Caco-2 (cell line): ENCODE measurements around the gene SLC17A5. TPM values are rescaled to one million over a fixed set of nuclear protein-coding genes. Genes with fewer than 3 reads are reported as not detected.

Experiments
- BruUV-seq: library from RNA; stranded (reverse); fragments of 400-500 nt; replicated peaks from 2 replicates; lab custom pipeline; 2021; lab: Mats Ljungman, UMichigan
- CTCF ChIA-PET: fragments of 300-600 bp; sonication (Branson Sonifier 250); formaldehyde crosslinking; loops from one replicate; lab custom pipeline; 2022; ENCODE audit warnings: antibody characterized with exemption; lab: Charles Lee
- POLR2A ChIA-PET: fragments of 300-600 bp; sonication (Branson Sonifier 250); formaldehyde crosslinking; loops from one replicate; lab custom pipeline; 2022; ENCODE audit warnings: antibody characterized with exemption; lab: Charles Lee
- DNase-seq, 2 experiments: peaks; one replicate each; pipeline versions ENCODE4 v3.0.0 to v3.0.0-alpha.2; 2020 to 2022
- H3K27me3 ChIP-seq: replicated peaks from 2 replicates; pipeline ENCODE4 v1.6.0; 2011; ENCODE audit warnings: low read length; ENCODE audit not compliant: control insufficient read depth, insufficient read depth
- H3K36me3 ChIP-seq: 2 replicates; pipeline ENCODE4 v1.5.1; 2011; ENCODE audit warnings: low read length; ENCODE audit not compliant: control insufficient read depth, insufficient read depth
- H3K4me1 ChIP-seq: fragments of 250-450 bp; sonication (Bioruptor Pico); 2 replicates; pipeline ENCODE4 v1.5.1; 2020; ENCODE audit warnings: mild to moderate bottlenecking
- H3K4me3 ChIP-seq: 2 replicates; pipeline ENCODE4 v1.5.1; 2011; ENCODE audit warnings: low read depth, mild to moderate bottlenecking, control low read depth, low read length
- H3K9me3 ChIP-seq: fragments of 250-450 bp; sonication (Bioruptor Pico); 2 replicates; pipeline ENCODE4 v1.5.1; 2020; ENCODE audit warnings: mild to moderate bottlenecking, moderate library complexity
- H3K27ac Mint-ChIP-seq: one replicate; pipeline ENCODE4 v1.8.0; 2022; ENCODE audit warnings: mixed read lengths; ENCODE audit not compliant: unreplicated experiment
- H3K27me3 Mint-ChIP-seq: one replicate; pipeline ENCODE4 v1.8.0; 2022; ENCODE audit warnings: mixed read lengths; ENCODE audit not compliant: insufficient read depth, unreplicated experiment
- H3K36me3 Mint-ChIP-seq: one replicate; pipeline ENCODE4 v1.8.0; 2022; ENCODE audit warnings: mild to moderate bottlenecking, mixed read lengths; ENCODE audit not compliant: insufficient read depth, unreplicated experiment
- H3K4me1 Mint-ChIP-seq: one replicate; pipeline ENCODE4 v1.8.0; 2022; ENCODE audit warnings: low read depth, mixed read lengths; ENCODE audit not compliant: unreplicated experiment
- H3K4me3 Mint-ChIP-seq: one replicate; pipeline ENCODE4 v1.8.0; 2022; ENCODE audit warnings: mild to moderate bottlenecking, moderate library complexity, mixed read lengths; ENCODE audit not compliant: unreplicated experiment
- H3K9me3 Mint-ChIP-seq: one replicate; pipeline ENCODE4 v1.8.0; 2022; ENCODE audit warnings: mixed read lengths; ENCODE audit not compliant: unreplicated experiment
- CTCF ChIP-seq, 2 experiments: fragments of 200-600 bp in 1 of 2; IDR thresholded peaks; 1 replicate in 1 of 2; 2 replicates in 1 of 2; pipeline versions ENCODE4 v1.5.1 to v1.8.0; 2011 to 2022; ENCODE audit warnings: antibody characterized with exemption in 1 of 2, control low read depth in 1 of 2, inconsistent platforms in 1 of 2, low read depth in 1 of 2, low read length in 1 of 2, mild to moderate bottlenecking in 1 of 2, moderate library complexity in 1 of 2; ENCODE audit not compliant: insufficient read depth in 1 of 2, severe bottlenecking in 1 of 2, unreplicated experiment in 1 of 2
- intact Hi-C: fragments of 100-400 bp; cut with micrococcal nuclease; formaldehyde crosslinking; loops from one replicate; pipeline ENCODE4 v1.10.0; 2022; ENCODE audit not compliant: unreplicated experiment
- total RNA-seq: library from RNA; stranded (reverse); gene quantifications from 2 replicates; pipeline ENCODE4 v1.2.3, GENCODE V29; 2022

SLC17A5 gene
- total RNA-seq, 1 experiment from 2014 or later: 13.0 TPM

GRCh38 chr6:73667798-73668197, 14.0 kb upstream of the SLC17A5 start:
- no peaks in the 10 kb centered on the region for H3K27me3 Mint-ChIP-seq
- intact Hi-C loops: no loop called here
- H3K9me3 Mint-ChIP-seq: no peaks in the 10 kb centered on the region
- no TSS peak for BruUV-seq
- no peaks in the 10 kb centered on the region for H3K9me3 ChIP-seq
- H3K27ac Mint-ChIP-seq: no peak overlapping the region
- ChIA-PET POLR2A (no interaction called here), CTCF (no interaction called here)
- no peak for TF ChIP-seq CTCF (IDR thresholded peaks at IDR 0.05; ENCODE audit: insufficient read depth in 1 of 2, low read depth in 1 of 2, low read length in 1 of 2, severe bottlenecking in 1 of 2, unreplicated experiment in 1 of 2)
- H3K4me1 Mint-ChIP-seq: peaks cover 13% of the 10 kb centered on the region
- no peaks in the 10 kb centered on the region for H3K36me3 Mint-ChIP-seq
- H3K4me3 Mint-ChIP-seq: no peak overlapping the region
- no peak overlapping the region for H3K4me3 ChIP-seq
- no peaks in the 10 kb centered on the region for H3K27me3 ChIP-seq
- no peak for DNase-seq
- H3K4me1 ChIP-seq: peaks cover 6% of the 10 kb centered on the region; the same call in 1 of the 2 replicates
- H3K36me3 ChIP-seq: no peaks in the 10 kb centered on the region

DNA sequence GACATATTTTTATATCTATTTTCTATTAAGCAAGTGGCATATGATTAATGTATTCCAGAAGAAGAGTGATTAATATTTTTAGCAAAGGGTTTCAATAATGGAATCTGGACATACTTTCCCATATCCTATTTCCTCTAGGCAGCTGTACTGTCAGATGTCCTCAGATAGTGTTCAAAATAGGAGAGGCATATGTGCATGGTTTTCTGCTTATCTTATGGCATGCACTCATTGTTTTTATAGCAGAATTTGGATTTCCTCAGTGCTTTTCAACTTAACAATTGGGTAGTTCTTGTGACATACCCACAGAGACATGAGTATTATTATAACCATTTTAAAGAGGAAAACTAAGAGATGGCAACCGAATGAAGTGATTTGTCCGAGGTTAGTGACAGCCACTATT, 12.6 kb upstream of the SLC17A5 start:
- Mint-ChIP-seq H3K9me3 (no peaks in the 10 kb centered on the region), H3K36me3 (no peaks in the 10 kb centered on the region), H3K4me1 (peaks cover 13% of the 10 kb centered on the region), H3K4me3 (no peak overlapping the region), H3K27ac (no peak overlapping the region), H3K27me3 (no peaks in the 10 kb centered on the region)
- intact Hi-C loops: no loop called here
- no peak for TF ChIP-seq CTCF (IDR thresholded peaks at IDR 0.05; ENCODE audit: insufficient read depth in 1 of 2, low read depth in 1 of 2, low read length in 1 of 2, severe bottlenecking in 1 of 2, unreplicated experiment in 1 of 2)
- Histone ChIP-seq H3K4me1 (peaks cover 6% of the 10 kb centered on the region; the same call in 1 of the 2 replicates), H3K27me3 (no peaks in the 10 kb centered on the region), H3K4me3 (no peak overlapping the region), H3K9me3 (no peaks in the 10 kb centered on the region), H3K36me3 (no peaks in the 10 kb centered on the region)
- DNase-seq: no peak
- no TSS peak for BruUV-seq
- CTCF ChIA-PET: no interaction called here
- POLR2A ChIA-PET: interaction anchor here (1.5 kb wide), 1 partner anchor 12 kb away, joined by 4 read pairs; no protein-coding TSS in a partner anchor

DNA sequence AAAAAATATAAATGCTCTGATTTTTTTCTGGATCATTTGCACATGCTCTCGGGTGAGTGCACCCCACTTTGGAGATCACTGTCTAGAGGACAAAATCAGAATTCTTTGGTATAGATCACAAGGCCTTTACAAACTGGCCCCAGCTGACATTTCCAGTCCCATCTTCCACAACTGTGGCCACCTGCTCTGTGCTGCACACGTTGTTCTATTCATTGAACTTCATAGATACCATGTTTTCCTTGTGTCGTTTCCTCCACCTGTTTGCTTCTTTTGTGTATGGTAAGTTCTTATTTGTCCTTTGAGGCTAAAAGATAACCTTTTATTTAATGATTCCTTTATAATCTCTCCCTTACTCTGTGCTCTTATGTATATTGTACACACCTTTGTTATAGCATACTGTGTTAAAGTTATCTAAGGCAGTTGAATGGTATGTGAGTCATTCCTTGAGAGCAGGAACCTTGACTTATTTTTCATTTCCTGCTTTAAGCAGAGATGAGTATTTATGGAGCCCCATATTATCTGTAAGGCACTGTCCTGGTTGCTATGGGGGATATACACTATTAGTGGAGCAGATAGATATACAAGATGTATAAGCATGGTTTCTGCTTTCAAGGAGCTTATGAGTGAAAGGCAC, 12.0 kb upstream of the SLC17A5 start:
- no peak for TF ChIP-seq CTCF (IDR thresholded peaks at IDR 0.05; ENCODE audit: insufficient read depth in 1 of 2, low read depth in 1 of 2, low read length in 1 of 2, severe bottlenecking in 1 of 2, unreplicated experiment in 1 of 2)
- Mint-ChIP-seq H3K27ac (no peak overlapping the region), H3K9me3 (no peaks in the 10 kb centered on the region), H3K27me3 (no peaks in the 10 kb centered on the region), H3K4me3 (no peak overlapping the region), H3K36me3 (no peaks in the 10 kb centered on the region), H3K4me1 (peaks cover 13% of the 10 kb centered on the region)
- ChIA-PET CTCF (no interaction called here), POLR2A (interaction anchor here (1.5 kb wide), 1 partner anchor 11 kb away, joined by 4 read pairs; no protein-coding TSS in a partner anchor)
- BruUV-seq: no TSS peak
- no peak for DNase-seq
- Histone ChIP-seq H3K4me1 (peaks cover 6% of the 10 kb centered on the region; the same call in 1 of the 2 replicates), H3K4me3 (no peak overlapping the region), H3K9me3 (no peaks in the 10 kb centered on the region), H3K36me3 (no peaks in the 10 kb centered on the region), H3K27me3 (no peaks in the 10 kb centered on the region)
- intact Hi-C loops: no loop called here
